ENCODE results near the gene SMURF1. TPM values are rescaled to one million over a fixed set of nuclear protein-coding genes. Genes with fewer than 3 reads are reported as not detected.

The SMURF1 gene
- total and polyA plus RNA-seq, 2 of the 4 experiments (the other 2 are of a cell fraction) = 13.4 to 20.3 TPM

DNA sequence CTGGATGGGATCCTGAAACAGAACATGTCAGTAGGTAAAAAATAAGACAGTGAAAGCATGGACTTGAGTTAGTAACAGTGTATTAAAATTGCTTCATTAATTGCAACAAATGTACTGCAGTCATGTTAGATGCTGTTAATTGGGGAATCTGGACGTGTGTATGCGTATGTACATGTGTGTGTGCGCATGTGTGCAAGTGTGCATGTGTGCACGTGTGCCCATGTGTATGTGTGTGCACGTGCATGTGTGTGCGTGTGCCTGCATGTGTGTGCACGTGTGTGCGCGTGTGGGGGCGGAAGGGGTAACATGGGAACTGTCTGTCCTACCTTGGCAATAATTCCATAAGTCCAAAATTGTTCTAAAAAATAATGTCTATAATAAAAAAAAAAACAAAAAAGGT is 67.3 kb downstream of the SMURF1 start:
- Histone ChIP-seq H3K9ac (ENCODE audit: low read depth, low read length) (no peak overlapping the region), H4K20me1 (ENCODE audit: insufficient read depth, low read length) (peaks cover 60% of the 10 kb centered on the region), H3K18ac (ENCODE audit: low read depth, low read length) (no peak overlapping the region), H4K91ac (ENCODE audit: insufficient read depth, low read depth, low read length) (no peak overlapping the region), H2BK20ac (ENCODE audit: low read depth, low read length) (no peak overlapping the region), H3K27me3 (ENCODE audit: control insufficient read depth, insufficient read depth, low read length) (no peaks in the 10 kb centered on the region), H3K4me2 (ENCODE audit: low read depth, low read length) (no peak overlapping the region), H3K14ac (replicated peaks; ENCODE audit: low read depth, low read length) (no peak overlapping the region), H3K27ac (ENCODE audit: insufficient read depth, low read length) (no peak overlapping the region), H3K79me1 (ENCODE audit: low read depth in 1 of 2, low read length in 2 of 2) (peaks cover 21 to 86% of the 10 kb centered on the region in 2 experiments), H2AFZ (replicated peaks; ENCODE audit: low read length, poor library complexity) (no peak overlapping the region), H2BK5ac (ENCODE audit: low read depth, low read length, poor library complexity, severe bottlenecking) (no peak overlapping the region), H3K36me3 (ENCODE audit: control insufficient read depth, insufficient read depth, low read length) (peaks cover 2% of the 10 kb centered on the region; the same call in 1 of the 2 replicates), H3K4me1 (ENCODE audit: control insufficient read depth, insufficient read depth, low read length) (peaks cover 10% of the 10 kb centered on the region), H2AK5ac (ENCODE audit: low read depth, low read length) (peak overlapping the region; percentile 76; the same call in 1 of the 2 replicates), H3K4ac (ENCODE audit: low read depth, low read length) (no peak overlapping the region), H2BK15ac (ENCODE audit: low read depth, low read length) (no peak overlapping the region; the same call in 2 of the 3 replicates), H3K56ac (ENCODE audit: extremely low read depth, insufficient read depth, low read length) (no peak overlapping the region), H4K5ac (ENCODE audit: low read depth, low read length) (no peak overlapping the region), H3K9me1 (ENCODE audit: insufficient read depth, low read length) (peaks cover 16% of the 10 kb centered on the region), H2AK9ac (replicated peaks; ENCODE audit: low read depth, low read length, poor library complexity) (no peak overlapping the region), H4K8ac (ENCODE audit: low read depth in 2 of 2, low read length in 2 of 2) (no peak overlapping the region), H3K4me3 (ENCODE audit: insufficient read depth, low read depth, low read length) (no peak overlapping the region), H2BK120ac (ENCODE audit: low read depth, low read length) (no peak overlapping the region), H3K9me3 (ENCODE audit: control insufficient read depth, insufficient read depth, low read length) (no peaks in the 10 kb centered on the region), H3K23ac (ENCODE audit: low read depth, low read length) (peak overlapping the region; percentile 18; the same call in 1 of the 2 replicates)
- dilution Hi-C loops (cut with HindIII; ENCODE audit: low sequenced_read_pairs, unreplicated experiment) (no loop called here), intact Hi-C loops (cut with micrococcal nuclease) (no loop called here), in situ Hi-C loops (cut with MboI; ENCODE audit: low sequenced_read_pairs) (no loop called here)
- no peak for ATAC-seq (ENCODE audit: low read depth)
- WGBS, 2 experiments (ENCODE audit: extremely low coverage in 2 of 2, insufficient read length in 1 of 2) = no CpG with 5 or more reads among the region's 10 CpGs
- DNase-seq = no peak
- BruUV-seq (replicated peaks) = no TSS peak
- CTCF ChIA-PET = interaction anchor here (0.6 kb wide), 1 partner anchor 198 kb away, joined by 7 read pairs; the partner anchor contains the start of gene TRRAP
- TF ChIP-seq RFX5 (IDR thresholded peaks at IDR 0.05; ENCODE audit: low read depth, low read length) (no peak), MAZ (IDR thresholded peaks at IDR 0.05; ENCODE audit: borderline replicate concordance, low read depth, low read length) (no peak), NFE2L2 (IDR thresholded peaks at IDR 0.05; ENCODE audit: low read depth, low read length) (no peak), POLR2A (IDR thresholded peaks at IDR 0.05; ENCODE audit: low read depth, low read length) (no peak), MAFK (IDR thresholded peaks at IDR 0.05; ENCODE audit: low read depth, low read length) (no peak), MXI1 (IDR thresholded peaks at IDR 0.05; ENCODE audit: borderline replicate concordance, low read depth, low read length) (no peak), CHD1 (IDR thresholded peaks at IDR 0.05; ENCODE audit: low read depth, low read length) (no peak), BHLHE40 (IDR thresholded peaks at IDR 0.05; ENCODE audit: low read depth, low read length) (no peak), RAD21 (IDR thresholded peaks at IDR 0.05; ENCODE audit: low read length) (no peak)
- TF ChIP-seq, protein P1, sequence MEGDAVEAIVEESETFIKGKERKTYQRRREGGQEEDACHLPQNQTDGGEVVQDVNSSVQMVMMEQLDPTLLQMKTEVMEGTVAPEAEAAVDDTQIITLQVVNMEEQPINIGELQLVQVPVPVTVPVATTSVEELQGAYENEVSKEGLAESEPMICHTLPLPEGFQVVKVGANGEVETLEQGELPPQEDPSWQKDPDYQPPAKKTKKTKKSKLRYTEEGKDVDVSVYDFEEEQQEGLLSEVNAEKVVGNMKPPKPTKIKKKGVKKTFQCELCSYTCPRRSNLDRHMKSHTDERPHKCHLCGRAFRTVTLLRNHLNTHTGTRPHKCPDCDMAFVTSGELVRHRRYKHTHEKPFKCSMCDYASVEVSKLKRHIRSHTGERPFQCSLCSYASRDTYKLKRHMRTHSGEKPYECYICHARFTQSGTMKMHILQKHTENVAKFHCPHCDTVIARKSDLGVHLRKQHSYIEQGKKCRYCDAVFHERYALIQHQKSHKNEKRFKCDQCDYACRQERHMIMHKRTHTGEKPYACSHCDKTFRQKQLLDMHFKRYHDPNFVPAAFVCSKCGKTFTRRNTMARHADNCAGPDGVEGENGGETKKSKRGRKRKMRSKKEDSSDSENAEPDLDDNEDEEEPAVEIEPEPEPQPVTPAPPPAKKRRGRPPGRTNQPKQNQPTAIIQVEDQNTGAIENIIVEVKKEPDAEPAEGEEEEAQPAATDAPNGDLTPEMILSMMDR (conservative IDR thresholded peaks at IDR 0.05; ENCODE audit: low read depth, low read length) = no peak
- POLR2A ChIA-PET (ENCODE audit: unreplicated experiment) = no interaction called here
